NCI-H2196 (cell line): ENCODE data around the gene EIF3L.
A peak's percentile ranks its signal among the peaks of the same experiment; 100 is the strongest.

ENCODE experiments used
- DNase-seq: peaks from one replicate; lab custom pipeline; 2025; ENCODE audit not compliant: unreplicated experiment; lab: John Stamatoyannopoulos, UW

Gene EIF3L

DNA sequence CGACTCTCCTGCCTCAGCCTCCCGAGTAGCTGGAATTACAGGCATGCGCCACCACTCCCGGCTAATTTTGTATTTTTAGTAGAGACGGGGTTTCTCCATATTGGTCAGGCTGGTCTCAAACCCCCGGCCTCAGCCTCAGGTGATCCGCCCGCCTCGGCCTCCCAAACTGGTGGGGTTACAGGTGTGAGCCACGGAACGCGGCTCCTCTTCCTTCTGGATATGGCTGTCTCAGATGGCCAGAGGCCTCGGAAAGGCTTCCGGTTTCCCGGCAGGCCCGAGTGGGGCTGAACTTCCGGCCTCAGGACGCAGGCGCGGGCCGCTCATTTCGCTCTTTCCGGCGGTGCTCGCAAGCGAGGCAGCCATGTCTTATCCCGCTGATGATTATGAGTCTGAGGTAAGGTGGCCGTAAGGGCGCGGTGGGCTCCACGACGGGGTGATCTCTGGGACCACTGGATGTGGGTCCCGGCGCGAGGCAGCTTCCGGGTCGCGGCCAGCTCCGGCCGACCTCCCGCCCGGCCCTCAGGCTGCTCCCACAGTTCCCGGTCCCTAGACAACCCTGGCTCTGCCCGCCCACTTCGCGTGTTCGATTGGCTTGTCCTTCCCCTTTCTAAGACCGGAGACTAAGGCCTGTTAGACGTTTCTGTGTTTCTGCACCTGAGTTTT is at the start of gene EIF3L:
TSS of gene EIF3L (plus strand) at position 331 of the 663 bp plus-strand sequence. CDS start at position 362, 31 bp downstream.
- peak; percentile 63 for DNase-seq

DNA sequence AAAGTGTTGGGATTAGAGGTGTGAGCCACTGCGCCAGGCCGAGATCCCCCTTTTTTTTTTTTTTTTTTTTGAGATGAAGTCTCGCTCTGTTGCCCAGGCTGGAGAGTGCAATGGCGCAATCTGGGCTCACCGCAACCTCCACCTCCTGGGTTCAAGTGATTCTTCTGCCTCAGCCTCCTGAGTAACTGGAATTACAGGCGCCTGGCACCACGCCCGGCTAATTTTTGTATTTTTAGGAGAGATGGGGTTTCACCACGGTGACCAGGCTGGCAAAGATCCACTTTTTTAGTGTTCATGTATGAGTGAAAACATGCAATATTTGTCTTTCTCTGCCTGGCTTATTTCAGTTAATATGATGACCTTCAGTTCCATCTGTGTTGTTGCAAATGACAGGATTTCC is 49.2 kb upstream of the EIF3L start:
- DNase-seq: peak; percentile 18

DNA sequence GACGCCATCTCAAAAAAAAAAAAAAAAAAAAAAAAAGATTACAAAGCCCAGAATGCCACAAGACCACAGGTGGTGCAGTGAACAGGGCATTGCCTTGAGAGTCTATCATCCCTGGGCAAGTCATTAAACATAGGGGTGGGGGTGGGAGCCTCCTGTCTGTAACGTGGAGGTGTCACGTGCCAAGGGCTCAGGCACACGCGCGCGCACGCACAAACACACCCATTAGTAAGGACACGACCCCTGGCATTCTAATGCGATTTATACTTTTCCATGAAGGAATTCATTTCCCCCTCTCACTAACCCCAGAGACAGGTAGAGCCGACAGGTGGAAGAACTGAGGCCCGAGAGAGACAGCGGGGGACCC is 47.3 kb upstream of the EIF3L start:
- no peak for DNase-seq

DNA sequence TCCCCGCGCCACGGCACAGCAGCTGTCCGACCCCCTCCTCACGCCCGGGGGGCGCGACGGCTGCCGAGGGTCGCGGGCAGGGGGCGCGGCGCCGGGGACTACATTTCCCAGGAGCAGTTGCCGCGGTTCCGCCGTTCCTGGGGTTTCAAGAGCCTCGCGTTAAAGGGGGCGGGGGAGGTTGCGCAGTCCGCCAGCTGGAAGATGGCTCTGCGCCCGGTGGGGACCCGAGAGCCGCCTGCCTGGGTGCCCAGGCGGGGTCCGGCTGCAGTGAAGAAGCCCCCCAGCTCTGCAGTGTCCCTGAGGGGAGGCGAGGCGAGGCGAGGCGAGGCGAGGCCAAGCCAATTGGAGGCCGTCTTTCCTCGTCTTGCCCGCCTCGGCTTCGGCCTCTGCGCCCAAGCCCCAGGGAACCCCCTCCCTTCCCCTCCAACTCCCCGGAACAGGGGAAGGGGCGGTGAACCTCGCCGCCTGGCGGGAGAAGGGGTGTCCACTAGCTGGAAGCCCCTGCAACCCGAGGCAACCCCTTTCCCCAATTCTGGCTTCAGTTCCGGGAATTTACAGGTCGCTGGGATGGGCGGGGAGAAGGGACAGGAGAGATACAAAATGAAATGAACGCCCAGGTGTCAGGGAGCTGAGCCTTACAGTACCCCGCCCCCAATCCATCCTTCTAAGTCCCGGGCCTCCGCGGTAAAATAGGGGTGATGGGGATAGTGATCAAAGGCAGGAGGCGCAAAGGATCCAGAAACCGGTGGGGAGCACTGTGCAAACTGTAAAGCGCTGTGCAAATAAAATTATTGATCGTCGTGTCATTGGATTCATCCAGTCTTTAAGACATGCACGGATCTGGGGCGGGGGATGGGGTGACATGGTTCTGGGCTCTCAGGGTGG is 46.7 kb upstream of the EIF3L start:
- DNase-seq: peak; percentile 29

DNA sequence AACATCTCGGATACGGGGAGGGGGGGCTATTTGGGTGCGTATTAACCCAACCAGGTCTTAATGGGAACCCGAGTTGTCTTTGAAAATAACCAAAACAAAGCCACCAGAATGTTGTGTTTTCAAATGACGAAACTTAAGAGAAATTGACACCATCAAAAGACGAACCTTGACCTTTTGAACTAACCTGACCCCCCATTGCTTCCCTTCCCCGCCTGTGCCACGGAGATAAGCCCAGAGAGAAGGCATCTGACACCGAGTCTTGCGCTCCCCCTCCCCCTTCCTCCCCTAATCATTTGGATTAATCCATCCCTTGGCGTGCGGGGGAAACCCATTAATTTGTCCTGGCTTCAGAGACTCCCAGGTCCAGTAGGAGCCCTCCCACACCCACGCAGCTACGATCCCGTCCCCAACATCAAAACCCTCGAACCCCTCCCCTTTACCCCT is 46.0 kb upstream of the EIF3L start:
- DNase-seq: no peak

DNA sequence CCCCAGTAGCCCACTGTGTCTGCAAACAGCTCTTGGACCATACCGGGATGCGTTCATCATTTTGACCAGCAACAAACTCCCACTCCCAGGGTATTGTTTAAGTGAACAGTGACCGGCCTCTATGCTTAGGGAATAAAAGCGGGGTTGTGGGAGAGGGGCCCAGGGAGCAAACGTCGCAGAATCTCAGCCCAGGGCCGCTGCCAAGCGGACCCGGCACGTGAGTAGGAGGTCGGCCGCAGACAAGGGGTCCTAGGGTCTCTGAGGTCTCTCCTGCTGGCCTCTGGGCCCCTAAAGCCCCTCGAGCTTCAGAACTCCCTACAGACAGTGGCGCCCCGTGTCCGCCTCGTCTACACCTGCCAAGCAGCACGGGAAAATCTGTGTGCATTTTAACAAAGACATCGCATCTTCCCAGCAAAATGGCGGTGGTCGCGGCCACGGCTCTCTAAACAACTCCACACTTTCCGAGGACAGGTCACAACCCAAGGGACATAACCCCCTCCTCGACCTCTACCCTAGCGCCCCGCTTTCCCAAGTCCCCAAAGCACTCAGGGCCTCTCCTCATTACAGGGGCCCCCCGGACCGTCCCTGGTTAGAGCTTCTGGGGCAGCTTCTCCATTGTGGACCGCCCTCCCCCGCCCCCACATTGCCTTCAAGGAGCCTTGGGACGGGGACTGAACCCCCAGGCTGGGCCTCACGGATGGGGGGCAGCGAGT is 45.4 kb upstream of the EIF3L start:
- DNase-seq: no peak

DNA sequence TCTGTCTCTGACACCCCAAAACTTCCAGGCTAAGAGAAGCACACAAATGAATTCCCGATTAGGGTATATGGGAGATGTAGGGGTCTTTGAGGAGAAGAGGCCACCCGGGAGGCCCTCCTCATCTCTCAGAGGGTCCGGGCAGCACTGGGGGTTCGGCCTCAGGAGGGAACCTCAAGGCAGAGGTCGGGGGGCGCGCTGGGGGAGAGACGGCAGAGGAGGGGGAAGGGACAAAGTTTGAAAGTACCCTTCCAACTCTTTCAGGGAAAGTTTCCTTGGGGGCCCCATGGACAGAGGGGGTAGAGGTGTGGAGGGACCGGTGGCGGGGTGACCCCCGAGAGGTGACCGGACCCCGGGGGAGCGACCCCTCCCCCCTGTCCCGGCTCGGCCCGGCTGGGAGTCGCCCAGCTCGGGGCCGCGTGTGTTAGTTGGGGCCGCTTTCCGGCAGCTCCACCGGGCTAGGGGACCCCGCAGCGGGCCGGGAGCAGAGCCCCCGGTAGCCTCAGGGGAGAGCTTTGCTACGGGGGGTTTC is 44.8 kb upstream of the EIF3L start:
- no peak for DNase-seq

DNA sequence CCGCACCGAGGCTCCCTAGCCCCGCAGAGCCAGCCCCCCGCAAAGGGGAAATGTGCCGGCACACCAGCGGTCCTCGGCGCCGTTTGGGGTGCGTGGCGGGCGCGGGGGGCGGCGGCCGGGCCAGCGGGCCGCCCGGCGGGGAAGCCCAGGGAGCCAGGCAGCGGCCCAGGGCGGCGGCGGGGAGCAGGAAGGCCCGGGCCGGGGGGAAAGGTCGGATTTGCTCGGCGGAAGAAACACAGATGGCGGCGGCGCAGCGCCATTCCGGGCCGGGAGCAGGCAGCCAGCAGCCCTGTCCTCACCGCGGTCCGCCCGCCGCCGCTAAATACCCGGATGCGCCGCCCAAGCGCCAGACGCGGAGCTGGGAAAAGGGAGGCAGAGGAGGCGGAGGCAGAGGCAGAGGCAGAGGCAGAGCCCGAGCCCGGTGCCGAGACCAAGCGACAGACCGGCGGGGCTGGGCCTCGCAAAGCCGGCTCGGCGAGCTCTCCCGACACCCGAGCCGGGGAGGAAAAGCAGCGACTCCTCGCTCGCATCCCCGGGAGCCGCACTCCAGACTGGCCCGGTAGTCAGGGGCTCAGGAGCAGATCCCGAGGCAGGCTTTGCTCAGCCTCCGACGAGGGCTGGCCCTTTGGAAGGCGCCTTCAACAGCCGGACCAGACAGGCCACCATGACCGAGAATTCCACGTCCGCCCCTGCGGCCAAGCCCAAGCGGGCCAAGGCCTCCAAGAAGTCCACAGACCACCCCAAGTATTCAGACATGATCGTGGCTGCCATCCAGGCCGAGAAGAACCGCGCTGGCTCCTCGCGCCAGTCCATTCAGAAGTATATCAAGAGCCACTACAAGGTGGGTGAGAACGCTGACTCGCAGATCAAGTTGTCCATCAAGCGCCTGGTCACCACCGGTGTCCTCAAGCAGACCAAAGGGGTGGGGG is 44.1 kb upstream of the EIF3L start:
- DNase-seq: peak; percentile 70

DNA sequence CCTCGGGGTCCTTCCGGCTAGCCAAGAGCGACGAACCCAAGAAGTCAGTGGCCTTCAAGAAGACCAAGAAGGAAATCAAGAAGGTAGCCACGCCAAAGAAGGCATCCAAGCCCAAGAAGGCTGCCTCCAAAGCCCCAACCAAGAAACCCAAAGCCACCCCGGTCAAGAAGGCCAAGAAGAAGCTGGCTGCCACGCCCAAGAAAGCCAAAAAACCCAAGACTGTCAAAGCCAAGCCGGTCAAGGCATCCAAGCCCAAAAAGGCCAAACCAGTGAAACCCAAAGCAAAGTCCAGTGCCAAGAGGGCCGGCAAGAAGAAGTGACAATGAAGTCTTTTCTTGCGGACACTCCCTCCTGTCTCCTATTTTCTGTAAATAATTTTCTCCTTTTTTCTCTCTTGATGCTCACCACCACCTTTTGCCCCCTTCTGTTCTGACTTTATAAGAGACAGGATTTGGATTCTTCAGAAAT is 43.4 kb upstream of the EIF3L start:
- DNase-seq: no peak

DNA sequence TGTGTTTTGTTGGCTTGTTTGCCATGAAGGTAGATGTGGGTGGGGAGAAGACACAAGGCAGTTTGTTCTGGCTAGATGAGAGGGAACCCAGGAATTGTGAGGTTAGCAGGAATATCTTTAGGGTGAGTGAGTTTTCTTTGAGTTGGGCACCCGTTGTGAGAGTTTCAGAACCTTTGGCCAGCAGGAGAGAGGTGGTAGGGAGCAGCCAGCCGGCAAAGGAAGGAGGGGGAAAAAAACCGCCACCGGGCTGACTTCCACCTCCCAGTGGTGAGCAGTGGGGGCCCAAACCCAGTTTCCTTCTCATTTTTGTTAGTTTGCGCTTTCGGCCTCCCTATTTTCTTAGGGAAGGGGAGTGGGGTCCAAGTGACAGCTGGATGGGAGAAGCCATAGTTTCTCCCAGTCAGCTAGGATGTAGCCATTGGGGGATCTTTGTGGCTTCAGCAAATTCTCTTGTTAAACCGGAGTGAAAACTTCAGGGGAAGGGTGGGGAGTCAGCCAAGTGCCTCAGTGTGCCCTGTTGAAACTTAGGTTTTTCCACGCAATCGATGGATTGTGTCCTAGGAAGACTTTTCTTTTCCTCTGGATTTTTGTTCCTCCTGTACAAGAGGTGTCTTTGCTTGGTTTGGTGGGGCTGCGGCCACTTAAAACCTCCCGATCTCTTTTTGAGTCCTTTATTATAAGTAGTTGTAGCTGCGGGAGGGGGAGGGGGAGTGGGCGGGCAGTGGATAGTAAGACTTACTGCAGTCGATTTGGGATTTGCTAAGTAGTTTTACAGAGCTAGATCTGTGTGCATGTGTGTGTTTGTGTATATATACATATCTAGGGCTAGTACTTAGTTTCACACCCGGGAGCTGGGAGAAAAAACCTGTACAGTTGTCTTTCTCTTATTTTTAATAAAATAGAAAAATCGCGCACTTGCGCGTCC is 42.5 kb upstream of the EIF3L start:
- DNase-seq: no peak

DNA sequence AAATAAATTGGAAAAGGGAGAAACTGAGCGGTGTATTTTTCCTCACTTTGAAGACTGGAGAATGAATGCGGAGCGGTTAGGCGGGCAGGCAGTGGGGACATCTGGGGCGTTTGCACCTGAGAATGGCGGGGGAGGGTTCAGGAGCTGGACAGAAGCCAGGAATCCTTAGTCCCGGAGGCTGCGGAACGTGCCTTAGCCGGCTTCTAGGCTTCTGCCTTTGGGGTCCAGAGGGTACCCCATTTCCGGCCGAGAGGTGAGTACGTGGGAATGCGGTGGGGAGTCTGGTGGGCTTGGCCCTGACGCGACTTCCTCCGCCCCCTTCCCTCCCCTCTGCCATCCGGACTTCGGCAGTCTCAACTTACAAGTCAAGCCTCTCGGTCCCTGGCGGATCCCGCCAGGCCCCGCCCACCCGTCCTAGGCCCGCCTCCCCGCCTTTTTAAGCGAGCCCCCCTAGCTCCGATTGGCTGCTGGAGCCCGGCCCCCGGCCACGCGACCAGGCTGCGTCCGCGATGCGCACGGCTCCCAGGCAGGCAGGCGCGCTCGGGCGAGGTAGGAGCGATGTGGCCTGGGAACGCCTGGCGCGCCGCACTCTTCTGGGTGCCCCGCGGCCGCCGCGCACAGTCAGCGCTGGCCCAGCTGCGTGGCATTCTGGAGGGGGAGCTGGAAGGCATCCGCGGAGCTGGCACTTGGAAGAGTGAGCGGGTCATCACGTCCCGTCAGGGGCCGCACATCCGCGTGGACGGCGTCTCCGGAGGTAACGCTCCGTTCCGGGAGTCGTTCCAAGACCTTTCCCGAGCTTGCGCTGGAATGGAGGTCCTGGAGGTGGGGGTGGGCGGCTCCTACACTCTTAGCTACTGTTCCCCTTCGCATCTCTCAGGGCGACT is 41.6 kb upstream of the EIF3L start, which contains the start of gene GCAT:
TSS of gene GCAT (plus strand) at position 525 of the 884 bp plus-strand sequence. CDS start at position 559, 34 bp downstream.
- DNase-seq: peak; percentile 80

DNA sequence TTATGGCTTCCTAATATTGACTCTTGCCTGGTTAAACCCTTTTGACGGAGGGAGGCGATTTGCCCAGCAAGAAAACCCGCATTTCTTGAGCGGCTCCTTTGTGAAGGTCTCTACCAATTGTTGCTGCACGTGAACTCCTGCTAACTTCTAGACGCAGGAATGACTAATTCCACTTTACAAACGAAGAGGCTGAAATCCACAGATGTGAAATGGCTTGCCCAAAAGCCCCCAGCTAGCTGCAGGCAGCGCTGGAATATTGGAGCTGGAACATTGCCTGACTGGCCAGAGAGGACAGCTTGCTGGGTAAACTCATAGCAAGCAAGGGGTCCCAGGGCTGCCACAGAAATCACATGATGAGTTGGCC is 40.9 kb upstream of the EIF3L start:
- no peak for DNase-seq

DNA sequence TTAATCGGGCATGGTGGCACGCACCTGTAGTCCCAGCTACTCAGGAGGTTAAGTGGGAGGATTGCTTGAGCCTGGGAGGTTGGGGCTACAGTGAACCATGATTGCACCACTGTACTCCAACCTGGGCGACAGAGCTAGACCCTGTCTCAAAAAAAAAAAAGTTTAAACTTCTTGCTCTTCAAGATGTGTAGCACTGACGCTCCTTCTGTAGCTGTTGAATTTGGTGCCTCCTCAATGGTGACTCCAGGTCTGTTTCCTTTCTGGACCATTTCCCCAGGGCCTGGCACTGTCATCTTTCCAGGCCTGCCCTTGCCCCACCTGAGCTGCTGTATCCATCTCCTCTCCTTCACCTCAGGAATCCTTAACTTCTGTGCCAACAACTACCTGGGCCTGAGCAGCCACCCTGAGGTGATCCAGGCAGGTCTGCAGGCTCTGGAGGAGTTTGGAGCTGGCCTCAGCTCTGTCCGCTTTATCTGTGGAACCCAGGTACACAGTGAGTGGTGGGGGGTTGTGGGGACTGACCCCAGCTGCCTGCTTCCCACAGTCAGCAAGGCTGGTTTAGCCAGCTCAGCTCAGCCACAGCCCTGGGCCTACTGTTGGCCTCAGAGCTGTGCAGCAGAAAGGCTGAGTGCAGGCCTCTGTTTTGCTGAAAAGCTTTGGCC is 39.4 kb upstream of the EIF3L start:
- no peak for DNase-seq

DNA sequence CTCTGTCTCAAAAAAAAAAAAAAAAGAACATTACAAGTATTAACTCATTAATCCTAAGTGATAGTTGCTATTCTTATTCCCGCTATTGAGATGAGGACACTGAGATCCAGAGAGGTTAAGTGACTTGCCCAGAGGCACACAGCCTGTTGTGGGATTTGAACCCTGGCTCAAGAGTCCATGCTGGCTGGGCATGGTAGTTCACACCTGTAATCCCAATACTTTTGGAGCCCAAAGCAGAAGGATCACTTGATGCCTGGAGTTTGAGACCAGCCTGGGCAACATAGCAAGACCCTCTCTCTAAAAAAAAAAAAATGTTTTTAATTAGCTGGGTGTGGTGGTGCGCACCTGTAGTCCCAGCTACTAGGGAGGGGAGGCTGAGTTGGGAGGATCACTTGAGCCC is 37.4 kb upstream of the EIF3L start:
- DNase-seq: no peak

DNA sequence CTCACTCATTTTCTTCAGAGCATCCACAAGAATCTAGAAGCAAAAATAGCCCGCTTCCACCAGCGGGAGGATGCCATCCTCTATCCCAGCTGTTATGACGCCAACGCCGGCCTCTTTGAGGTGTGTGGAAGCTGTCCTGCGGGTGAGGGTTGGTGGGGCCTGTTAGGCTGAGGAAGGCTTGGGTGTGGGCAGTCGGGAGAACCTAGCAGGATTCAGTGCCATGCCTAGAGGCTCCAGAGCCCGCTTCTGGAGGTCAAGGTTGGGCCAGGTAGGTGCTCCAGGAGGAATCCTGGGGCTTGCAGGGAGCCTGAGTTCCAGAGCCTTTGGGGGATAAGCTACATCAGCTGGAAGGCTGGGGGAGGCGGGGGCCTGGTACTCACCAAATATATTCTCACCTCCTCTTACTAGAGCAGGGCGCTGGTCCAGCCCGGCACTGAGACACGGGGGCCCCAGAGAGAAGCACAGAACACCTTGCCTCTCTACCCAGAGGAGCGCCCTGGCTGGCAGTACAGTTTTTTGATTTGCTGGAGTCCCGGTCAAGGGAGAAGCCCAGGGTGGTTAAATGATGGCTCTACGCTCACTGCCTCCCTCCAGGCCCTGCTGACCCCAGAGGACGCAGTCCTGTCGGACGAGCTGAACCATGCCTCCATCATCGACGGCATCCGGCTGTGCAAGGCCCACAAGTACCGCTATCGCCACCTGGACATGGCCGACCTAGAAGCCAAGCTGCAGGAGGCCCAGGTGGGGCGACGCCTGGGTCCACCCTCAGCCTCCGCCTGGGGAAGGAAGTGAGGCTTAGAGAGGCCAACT is 36.1 kb upstream of the EIF3L start:
- DNase-seq: no peak

DNA sequence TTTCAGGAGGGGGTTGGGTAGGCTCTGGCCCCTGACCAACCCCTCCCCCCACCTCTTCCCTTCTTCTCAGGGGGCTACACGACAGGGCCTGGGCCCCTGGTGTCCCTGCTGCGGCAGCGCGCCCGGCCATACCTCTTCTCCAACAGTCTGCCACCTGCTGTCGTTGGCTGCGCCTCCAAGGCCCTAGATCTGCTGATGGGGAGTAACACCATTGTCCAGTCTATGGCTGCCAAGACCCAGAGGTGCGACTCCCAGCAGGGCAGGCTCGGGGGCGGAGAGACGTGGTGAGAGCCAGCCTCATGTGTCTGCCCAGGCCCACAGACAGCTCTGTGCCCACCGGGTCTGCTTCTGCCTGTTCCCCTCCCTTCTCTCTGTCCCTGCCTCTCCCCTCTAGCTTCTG is 33.6 kb upstream of the EIF3L start:
- DNase-seq: no peak
